Measurements from ENCODE around the gene VTCN1.

- no peak for TF ChIP-seq REST (IDR thresholded peaks at IDR 0.05; ENCODE audit: low read depth)
- no peak for TF ChIP-seq CTCF (IDR thresholded peaks at IDR 0.05 in 2 of 3, conservative IDR thresholded peaks at IDR 0.05 in 1 of 3; ENCODE audit: borderline replicate concordance in 1 of 3, insufficient read depth in 1 of 3, low read depth in 2 of 3, low read length in 2 of 3)
- no peak for TF ChIP-seq SIN3A (IDR thresholded peaks at IDR 0.05; ENCODE audit: low read depth)
- no peak for TF ChIP-seq EZH2 (IDR thresholded peaks at IDR 0.05)
- TF ChIP-seq POLR2A (IDR thresholded peaks at IDR 0.05; ENCODE audit: borderline replicate concordance, extremely low read depth, insufficient read depth, insufficient read length) = no peak
- no peak for TF ChIP-seq ZFX (IDR thresholded peaks at IDR 0.05)
- TF ChIP-seq YY1 (IDR thresholded peaks at IDR 0.05; ENCODE audit: extremely low read depth, insufficient replicate concordance, low read depth, low read length) = no peak
- TF ChIP-seq JUND (IDR thresholded peaks at IDR 0.05) = no peak
- TF ChIP-seq MAX (IDR thresholded peaks at IDR 0.05) = no peak
These were observed 28.4 kb downstream of the VTCN1 start for GRCh38 chr1:117182319-117182718.
